ENCODE data around the gene GJD3.

DNA sequence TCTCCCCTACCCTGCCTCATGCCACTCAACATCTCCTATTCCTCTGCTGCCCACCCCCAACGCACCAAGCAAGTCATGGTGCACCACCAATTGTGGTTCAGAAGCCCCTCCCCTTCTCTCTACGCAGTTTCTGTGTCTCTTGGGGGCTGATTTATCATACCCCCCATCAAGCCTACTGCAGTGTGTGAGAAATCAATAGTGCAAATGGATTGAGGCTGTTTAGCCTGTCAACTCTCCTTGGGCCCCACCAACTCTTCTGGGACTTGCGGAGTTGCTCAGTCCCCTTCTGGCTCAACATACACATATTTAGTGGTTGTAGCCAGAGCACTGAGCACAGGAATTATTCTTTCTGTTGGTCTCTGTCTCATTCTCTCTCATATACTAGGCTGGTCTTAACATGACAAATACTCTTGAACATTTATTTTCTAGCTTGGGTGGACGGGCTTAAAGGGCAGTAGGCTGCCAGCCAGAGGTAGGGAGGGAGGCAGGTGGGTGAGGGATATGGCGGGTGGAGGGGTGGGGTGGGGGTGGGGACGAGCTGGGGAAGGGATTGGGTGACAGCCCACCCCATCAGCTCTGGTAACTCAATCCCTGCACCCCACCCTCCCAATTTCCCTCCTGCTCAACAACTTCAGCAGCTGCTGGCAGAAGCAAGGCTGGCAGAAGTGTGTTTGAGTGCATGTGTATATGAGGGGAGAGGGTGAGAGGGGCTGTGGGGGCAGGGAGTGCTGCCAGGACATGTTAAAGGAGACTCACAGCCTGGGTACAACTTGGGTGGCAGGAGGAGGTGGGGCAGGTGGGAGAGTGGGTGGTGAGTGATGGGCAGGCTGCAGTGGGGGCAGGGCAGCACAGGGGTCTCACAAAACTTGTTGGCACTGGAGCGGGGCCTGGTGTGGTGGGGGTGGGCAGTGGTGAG lies 50.6 kb downstream of the GJD3 start:
- TF ChIP-seq, protein P1, sequence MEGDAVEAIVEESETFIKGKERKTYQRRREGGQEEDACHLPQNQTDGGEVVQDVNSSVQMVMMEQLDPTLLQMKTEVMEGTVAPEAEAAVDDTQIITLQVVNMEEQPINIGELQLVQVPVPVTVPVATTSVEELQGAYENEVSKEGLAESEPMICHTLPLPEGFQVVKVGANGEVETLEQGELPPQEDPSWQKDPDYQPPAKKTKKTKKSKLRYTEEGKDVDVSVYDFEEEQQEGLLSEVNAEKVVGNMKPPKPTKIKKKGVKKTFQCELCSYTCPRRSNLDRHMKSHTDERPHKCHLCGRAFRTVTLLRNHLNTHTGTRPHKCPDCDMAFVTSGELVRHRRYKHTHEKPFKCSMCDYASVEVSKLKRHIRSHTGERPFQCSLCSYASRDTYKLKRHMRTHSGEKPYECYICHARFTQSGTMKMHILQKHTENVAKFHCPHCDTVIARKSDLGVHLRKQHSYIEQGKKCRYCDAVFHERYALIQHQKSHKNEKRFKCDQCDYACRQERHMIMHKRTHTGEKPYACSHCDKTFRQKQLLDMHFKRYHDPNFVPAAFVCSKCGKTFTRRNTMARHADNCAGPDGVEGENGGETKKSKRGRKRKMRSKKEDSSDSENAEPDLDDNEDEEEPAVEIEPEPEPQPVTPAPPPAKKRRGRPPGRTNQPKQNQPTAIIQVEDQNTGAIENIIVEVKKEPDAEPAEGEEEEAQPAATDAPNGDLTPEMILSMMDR (IDR thresholded peaks at IDR 0.05) = no peak
- TF ChIP-seq POLR2A (IDR thresholded peaks at IDR 0.05) = no peak
